HCT116 (cell line): ENCODE data around the gene RBM19. TPM values are rescaled to one million over a fixed set of nuclear protein-coding genes. Genes with fewer than 3 reads are reported as not detected.

Source experiments
- ATAC-seq: fragments of 200-7000 bp; cut with Tn5 transposase; 2 replicates; pipeline ENCODE4 v1.9.1; 2020; ENCODE audit warnings: mild to moderate bottlenecking, moderate library complexity
- BruUV-seq: library from RNA; stranded (reverse); fragments of 400-500 nt; replicated peaks from 2 replicates; lab custom pipeline; 2021; lab: Mats Ljungman, UMichigan
- CTCF ChIA-PET: fragments of 300-600 bp; sonication (Branson Sonifier 250); formaldehyde crosslinking; loops from one replicate; lab custom pipeline; 2021; ENCODE audit warnings: antibody characterized with exemption; lab: Charles Lee
- POLR2A ChIA-PET: fragments of 300-600, 350-600 bp; sonication (Branson Sonifier 250); formaldehyde crosslinking; loops from one replicate; lab custom pipeline; 2021; ENCODE audit warnings: antibody characterized with exemption; lab: Charles Lee
- RAD21 ChIA-PET, 2 experiments: fragments of 300-600 bp; sonication (Branson Sonifier 250); formaldehyde crosslinking; loops; one replicate each; lab custom pipeline; 2023; ENCODE audit warnings: low total read pairs in 2 of 2; ENCODE audit not compliant: uncharacterized antibody in 2 of 2, unreplicated experiment in 2 of 2, low non-redundant PET in 1 of 2; lab: Charles Lee
- DNase-seq: peaks from one replicate; pipeline ENCODE4 v3.0.0-alpha.2; 2010; ENCODE audit warnings: low read depth, low spot score
- H2AFZ ChIP-seq: fragments of 200-600 bp; shearing (Covaris generic), sonication (generic); 2 replicates; pipeline ENCODE4 v1.6.1; 2017; ENCODE audit warnings: low read depth, mixed run types, mixed read lengths, antibody characterized with exemption, low read length; ENCODE audit not compliant: poor library complexity, severe bottlenecking
- H3K27ac ChIP-seq: 2 replicates; pipeline ENCODE4 v1.5.1; 2012; ENCODE audit warnings: low read depth, low read length
- H3K27me3 ChIP-seq: fragments of 200-600 bp; sonication (generic); 2 replicates; pipeline ENCODE4 v1.6.1; 2016; ENCODE audit warnings: mixed run types, low read length, mixed read lengths; ENCODE audit not compliant: insufficient read depth
- H3K36me3 ChIP-seq, 2 experiments: fragments of 200-500 bp in 1 of 2; fragments of 200-600 bp in 1 of 2; sonication (Bioruptor generic) in 1 of 2; sonication (generic) in 1 of 2; 2 replicates each; pipeline versions ENCODE4 v1.5.1 to v1.6.1; 2014 to 2016; ENCODE audit warnings: low read length in 2 of 2, inconsistent platforms in 1 of 2, mixed read lengths in 1 of 2, mixed run types in 1 of 2; ENCODE audit not compliant: insufficient read depth in 2 of 2, control insufficient read depth in 1 of 2
- H3K4me1 ChIP-seq, 2 experiments: fragments of 200-600 bp in 1 of 2; sonication (generic) in 1 of 2; 2 replicates each; pipeline versions ENCODE4 v1.5.1 to v1.6.1; 2012 to 2017; ENCODE audit warnings: low read length in 2 of 2, inconsistent platforms in 1 of 2, mild to moderate bottlenecking in 1 of 2, mixed read lengths in 1 of 2, mixed run types in 1 of 2, moderate library complexity in 1 of 2; ENCODE audit not compliant: insufficient read depth in 2 of 2, control insufficient read depth in 1 of 2
- H3K4me2 ChIP-seq: fragments of 200-600 bp; sonication (generic); 2 replicates; pipeline ENCODE4 v1.6.1; 2017; ENCODE audit warnings: mixed run types, low read length, mixed read lengths
- H3K4me3 ChIP-seq, 2 experiments: fragments of 200-600 bp in 1 of 2; sonication (generic) in 1 of 2; replicated peaks in 1 of 2; 2 replicates each; pipeline ENCODE4 v1.5.1; 2011 to 2016; ENCODE audit warnings: low read length in 2 of 2, control low read depth in 1 of 2, low read depth in 1 of 2, mild to moderate bottlenecking in 1 of 2, mixed read lengths in 1 of 2, mixed run types in 1 of 2
- H3K79me2 ChIP-seq: fragments of 200-600 bp; sonication (generic); 2 replicates; pipeline ENCODE4 v1.6.1; 2017; ENCODE audit warnings: mild to moderate bottlenecking, mixed run types, low read length, moderate library complexity, mixed read lengths; ENCODE audit not compliant: insufficient read depth
- H3K9ac ChIP-seq: fragments of 200-600 bp; sonication (generic); 2 replicates; pipeline ENCODE4 v1.6.1; 2016; ENCODE audit warnings: low read length, mixed read lengths
- H3K9me2 ChIP-seq: fragments of 200-600 bp; sonication (generic), shearing (Covaris generic); 2 replicates; pipeline ENCODE4 v1.6.1; 2017; ENCODE audit warnings: mixed run types, mild to moderate bottlenecking, moderate library complexity; ENCODE audit not compliant: insufficient read depth
- H3K9me3 ChIP-seq, 2 experiments: fragments of 200-500 bp in 1 of 2; fragments of 200-600 bp in 1 of 2; sonication (Bioruptor generic) in 1 of 2; sonication (generic) in 1 of 2; 2 replicates each; pipeline ENCODE4 v1.6.1; 2014 to 2017; ENCODE audit warnings: low read length in 2 of 2, mixed read lengths in 2 of 2, inconsistent platforms in 1 of 2, low read depth in 1 of 2, mild to moderate bottlenecking in 1 of 2, mixed run types in 1 of 2, moderate library complexity in 1 of 2; ENCODE audit not compliant: control insufficient read depth in 1 of 2, insufficient read depth in 1 of 2
- H4K20me1 ChIP-seq: fragments of 200-600 bp; sonication (generic), shearing (Covaris generic); 2 replicates; pipeline ENCODE4 v1.6.1; 2017; ENCODE audit warnings: mixed run types, mild to moderate bottlenecking, moderate library complexity; ENCODE audit not compliant: insufficient read depth
- ATF3 ChIP-seq: IDR thresholded peaks from 2 replicates; pipeline ENCODE4 v1.6.1; 2012
- CBX3 ChIP-seq: IDR thresholded peaks from 2 replicates; pipeline ENCODE4 v1.6.1; 2012; ENCODE audit warnings: low read depth
- CTCF ChIP-seq, 3 experiments: fragments of 200-600 bp in 1 of 3; sonication (generic) in 1 of 3; IDR thresholded peaks in 2 of 3; conservative IDR thresholded peaks in 1 of 3; 2 replicates each; pipeline ENCODE4 v1.5.1; 2012 to 2017; ENCODE audit warnings: low read depth in 2 of 3, low read length in 2 of 3, antibody characterized with exemption in 1 of 3, borderline replicate concordance in 1 of 3, control low read depth in 1 of 3, mild to moderate bottlenecking in 1 of 3, mixed read lengths in 1 of 3, mixed run types in 1 of 3, moderate library complexity in 1 of 3; ENCODE audit not compliant: insufficient read depth in 1 of 3
- EGR1 ChIP-seq: IDR thresholded peaks from 2 replicates; pipeline ENCODE4 v1.6.1; 2012; ENCODE audit warnings: low read depth
- ELF1 ChIP-seq: IDR thresholded peaks from 2 replicates; pipeline ENCODE4 v1.6.1; 2012; ENCODE audit warnings: low read depth, borderline replicate concordance
- FOSL1 ChIP-seq: IDR thresholded peaks from 2 replicates; pipeline ENCODE4 v1.6.1; 2012; ENCODE audit warnings: low read depth
- MAX ChIP-seq: IDR thresholded peaks from 2 replicates; pipeline ENCODE4 v1.6.1; 2012
- POLR2A ChIP-seq: IDR thresholded peaks from 2 replicates; pipeline ENCODE4 v1.7.0; 2011; ENCODE audit warnings: borderline replicate concordance; ENCODE audit not compliant: insufficient read depth, insufficient read length; ENCODE audit errors: extremely low read depth
- POLR2AphosphoS5 ChIP-seq: IDR thresholded peaks from 2 replicates; pipeline ENCODE4 v1.6.1; 2011; ENCODE audit warnings: mild to moderate bottlenecking, low read depth, low read length, moderate library complexity
- RAD21 ChIP-seq: IDR thresholded peaks from 2 replicates; pipeline ENCODE4 v1.6.1; 2012; ENCODE audit warnings: low read depth, mild to moderate bottlenecking
- SRF ChIP-seq: IDR thresholded peaks from 2 replicates; pipeline ENCODE4 v1.6.1; 2012; ENCODE audit warnings: low read depth
- TCF7L2 ChIP-seq: IDR thresholded peaks from 2 replicates; pipeline ENCODE4 v1.7.0; 2011; ENCODE audit warnings: borderline replicate concordance, inconsistent platforms; ENCODE audit not compliant: insufficient read depth, insufficient read length; ENCODE audit errors: extremely low read depth
- ZFX ChIP-seq: fragments of 450-650 bp; IDR thresholded peaks from 2 replicates; pipeline ENCODE4 v1.6.1; 2017
- ZNF274 ChIP-seq: fragments of 200-500 bp; sonication (Bioruptor generic); IDR thresholded peaks from 2 replicates; pipeline ENCODE4 v1.6.1; 2014; ENCODE audit warnings: mild to moderate bottlenecking, low read depth, low read length, inconsistent platforms
- intact Hi-C: fragments of 100-400 bp; cut with micrococcal nuclease; formaldehyde crosslinking; loops from 2 replicates; pipeline ENCODE4 v1.10.0; 2022
- total RNA-seq: library from RNA; stranded (reverse); gene quantifications from one replicate; pipeline ENCODE4 v1.2.1, GENCODE V29; 2021; ENCODE audit not compliant: unreplicated experiment
- TF ChIP-seq, protein P1 (sequence below): IDR thresholded peaks from 2 replicates; pipeline ENCODE4 v1.6.1; 2012; ENCODE audit warnings: low read depth

Gene RBM19
- total RNA-seq, 1 experiment from 2014 or later = 30.7 TPM

DNA sequence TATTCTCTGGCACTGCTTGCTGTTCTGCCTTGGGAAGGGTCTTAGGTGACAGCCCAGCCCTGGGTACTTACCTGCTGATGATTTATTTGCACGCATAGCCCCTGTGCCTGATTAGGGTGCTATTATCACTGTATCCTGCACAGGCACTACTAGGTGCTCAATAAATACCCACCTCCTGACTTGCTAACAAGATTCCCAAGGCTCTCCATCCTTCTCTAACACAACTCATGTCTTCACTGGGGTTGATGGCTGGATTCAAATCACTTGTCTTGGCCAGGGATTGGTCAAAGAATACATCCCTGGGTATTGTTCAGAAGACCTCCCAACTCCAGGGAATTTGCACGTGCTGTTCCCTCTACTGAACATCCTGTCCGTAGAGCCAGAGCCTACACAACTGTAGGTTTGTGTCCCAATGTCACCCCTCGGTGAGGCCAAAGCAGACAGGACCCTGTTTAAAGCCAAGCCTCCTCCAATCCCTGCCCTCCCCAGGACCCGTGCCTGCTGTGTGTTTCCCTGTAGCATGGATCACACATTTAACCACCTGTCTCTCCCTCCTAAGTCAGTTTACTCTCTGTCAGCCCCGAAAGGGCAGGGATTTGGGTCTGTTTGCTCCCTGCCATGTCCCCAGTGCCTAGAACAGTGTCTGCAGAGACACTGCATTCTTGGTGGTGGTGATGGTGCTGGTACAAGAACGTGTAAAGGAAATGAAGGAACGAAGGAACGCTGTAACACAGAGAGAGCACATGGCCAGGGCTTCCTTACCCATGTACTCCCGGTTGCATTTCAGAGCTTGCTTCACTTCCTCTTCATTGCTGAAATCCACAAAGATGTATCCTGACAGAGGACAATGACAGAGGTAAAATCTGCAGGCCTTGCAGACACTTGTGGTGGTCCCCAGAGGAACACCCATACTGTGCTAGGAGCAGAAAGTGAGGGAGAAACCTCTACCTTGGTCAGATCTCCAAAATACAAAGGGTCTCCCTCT lies 16.5 kb downstream of the RBM19 start:
- Histone ChIP-seq H4K20me1 (no peaks in the 10 kb centered on the region), H3K9ac (no peak overlapping the region), H3K27me3 (no peaks in the 10 kb centered on the region), H3K4me1 (no peaks in the 10 kb centered on the region), H3K9me3 (no peaks in the 10 kb centered on the region), H3K4me3 (no peak overlapping the region), H3K79me2 (no peaks in the 10 kb centered on the region), H3K27ac (no peak overlapping the region), H2AFZ (no peak overlapping the region), H3K36me3 (peaks cover 34 to 42% of the 10 kb centered on the region in 2 experiments; a peak in 3 of 4 replicates), H3K4me2 (no peak overlapping the region), H3K9me2 (no peaks in the 10 kb centered on the region)
- CTCF ChIA-PET = no interaction called here
- no peak for ATAC-seq
- POLR2A ChIA-PET = no interaction called here
- intact Hi-C loops = no loop called here
- no peak for TF ChIP-seq ZFX
- TF ChIP-seq SRF = no peak
- TF ChIP-seq MAX = no peak
- no peak for TF ChIP-seq CTCF (IDR thresholded peaks at IDR 0.05 in 2 of 3, conservative IDR thresholded peaks at IDR 0.05 in 1 of 3; ENCODE audit: borderline replicate concordance in 1 of 3, insufficient read depth in 1 of 3, low read depth in 2 of 3, low read length in 2 of 3)
- no peak for TF ChIP-seq RAD21
- no peak for TF ChIP-seq POLR2A
- no peak for TF ChIP-seq FOSL1
- TF ChIP-seq, protein P1, sequence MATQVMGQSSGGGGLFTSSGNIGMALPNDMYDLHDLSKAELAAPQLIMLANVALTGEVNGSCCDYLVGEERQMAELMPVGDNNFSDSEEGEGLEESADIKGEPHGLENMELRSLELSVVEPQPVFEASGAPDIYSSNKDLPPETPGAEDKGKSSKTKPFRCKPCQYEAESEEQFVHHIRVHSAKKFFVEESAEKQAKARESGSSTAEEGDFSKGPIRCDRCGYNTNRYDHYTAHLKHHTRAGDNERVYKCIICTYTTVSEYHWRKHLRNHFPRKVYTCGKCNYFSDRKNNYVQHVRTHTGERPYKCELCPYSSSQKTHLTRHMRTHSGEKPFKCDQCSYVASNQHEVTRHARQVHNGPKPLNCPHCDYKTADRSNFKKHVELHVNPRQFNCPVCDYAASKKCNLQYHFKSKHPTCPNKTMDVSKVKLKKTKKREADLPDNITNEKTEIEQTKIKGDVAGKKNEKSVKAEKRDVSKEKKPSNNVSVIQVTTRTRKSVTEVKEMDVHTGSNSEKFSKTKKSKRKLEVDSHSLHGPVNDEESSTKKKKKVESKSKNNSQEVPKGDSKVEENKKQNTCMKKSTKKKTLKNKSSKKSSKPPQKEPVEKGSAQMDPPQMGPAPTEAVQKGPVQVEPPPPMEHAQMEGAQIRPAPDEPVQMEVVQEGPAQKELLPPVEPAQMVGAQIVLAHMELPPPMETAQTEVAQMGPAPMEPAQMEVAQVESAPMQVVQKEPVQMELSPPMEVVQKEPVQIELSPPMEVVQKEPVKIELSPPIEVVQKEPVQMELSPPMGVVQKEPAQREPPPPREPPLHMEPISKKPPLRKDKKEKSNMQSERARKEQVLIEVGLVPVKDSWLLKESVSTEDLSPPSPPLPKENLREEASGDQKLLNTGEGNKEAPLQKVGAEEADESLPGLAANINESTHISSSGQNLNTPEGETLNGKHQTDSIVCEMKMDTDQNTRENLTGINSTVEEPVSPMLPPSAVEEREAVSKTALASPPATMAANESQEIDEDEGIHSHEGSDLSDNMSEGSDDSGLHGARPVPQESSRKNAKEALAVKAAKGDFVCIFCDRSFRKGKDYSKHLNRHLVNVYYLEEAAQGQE = no peak
- TF ChIP-seq CBX3 = no peak
- no peak for TF ChIP-seq EGR1
- TF ChIP-seq ZNF274 = no peak
- no peak for TF ChIP-seq TCF7L2
- no peak for TF ChIP-seq ATF3
- TF ChIP-seq POLR2AphosphoS5 = no peak
- TF ChIP-seq ELF1 = no peak
- no TSS peak for BruUV-seq
- DNase-seq = no peak
- RAD21 ChIA-PET = no interaction called here
